Renal cortical epithelial cell (primary cell): Measurements from ENCODE around the gene PDZD7. TPM values are rescaled to one million over a fixed set of nuclear protein-coding genes. Genes with fewer than 3 reads are reported as not detected.
A peak's percentile ranks its signal among the peaks of the same experiment; 100 is the strongest.

Experiments used
- DNase-seq: peaks from one replicate; pipeline ENCODE4 v3.0.0-alpha.2; 2011; ENCODE audit warnings: low read depth
- total RNA-seq: library from RNA; depleted of rRNA; stranded (reverse); fragments of >200 nt; gene quantifications from 2 replicates; pipeline ENCODE4 v1.2.3, GENCODE V29; 2014

PDZD7 gene
- total RNA-seq, 1 donor from 2014 or later: 1.3 TPM

DNA sequence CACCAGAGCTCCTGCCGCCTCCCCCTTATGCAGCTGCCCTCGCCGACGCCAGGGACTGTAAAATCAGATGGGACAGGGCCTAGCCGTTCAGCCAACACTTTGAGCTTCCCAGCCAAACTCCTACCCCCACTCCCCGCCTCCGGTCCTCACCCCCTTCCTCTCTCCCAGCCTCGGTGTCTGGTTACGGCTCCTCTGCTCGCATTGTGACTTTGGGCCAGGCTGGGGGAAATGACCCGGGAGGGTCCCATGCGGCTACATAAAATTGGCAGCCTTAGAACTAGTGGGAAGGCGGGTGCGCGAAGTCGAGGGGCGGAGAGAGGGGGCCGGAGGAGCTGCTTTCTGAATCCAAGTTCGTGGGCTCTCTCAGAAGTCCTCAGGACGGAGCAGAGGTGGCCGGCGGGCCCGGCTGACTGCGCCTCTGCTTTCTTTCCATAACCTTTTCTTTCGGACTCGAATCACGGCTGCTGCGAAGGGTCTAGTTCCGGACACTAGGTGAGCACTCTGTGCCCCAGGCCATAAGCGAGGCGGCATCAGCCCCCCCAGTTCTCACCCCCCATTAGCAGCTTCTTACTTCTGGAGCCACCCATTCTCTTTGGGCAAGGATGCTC is 30.8 kb upstream of the PDZD7 start, which contains the start of gene KAZALD1:
TSS of gene KAZALD1 (plus strand) at position 366 of the 608 bp plus-strand sequence. CDS start 604 bp downstream, outside the sequence.
- no peak for DNase-seq

DNA sequence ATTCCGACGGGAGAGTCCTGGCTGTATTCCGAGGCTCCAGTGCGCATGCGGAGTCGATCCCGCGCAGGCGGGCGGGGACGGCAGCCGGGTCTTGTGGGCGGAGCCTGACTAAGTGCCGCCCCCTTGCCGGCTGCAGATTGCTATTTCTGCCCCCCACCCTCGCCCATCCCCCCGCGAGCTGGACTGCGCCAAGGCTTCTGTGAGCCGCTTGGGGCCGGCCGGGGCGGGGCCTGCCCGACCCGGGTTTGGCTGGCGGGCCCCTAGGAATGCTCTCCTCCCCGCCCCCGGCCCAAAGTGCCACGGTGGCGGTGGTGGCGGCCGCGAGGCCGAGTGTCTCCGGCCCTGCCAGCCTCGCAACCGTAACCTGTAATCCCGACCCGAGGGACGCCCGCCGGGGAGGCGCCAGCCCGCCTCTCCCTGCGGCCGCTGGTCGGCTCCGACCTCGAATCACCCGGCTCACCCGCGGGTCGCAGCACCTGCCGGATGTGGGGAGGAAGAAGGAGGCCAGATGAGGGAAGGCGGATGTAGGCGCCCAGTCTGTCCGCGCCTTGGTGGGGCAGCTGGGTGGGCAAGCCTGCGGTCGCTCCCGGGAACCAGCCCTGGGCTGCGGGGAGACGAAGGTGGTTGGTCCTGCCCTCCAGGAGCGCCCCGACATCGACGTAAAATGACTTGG is 30.2 kb upstream of the PDZD7 start:
- DNase-seq: peak; percentile 71

DNA sequence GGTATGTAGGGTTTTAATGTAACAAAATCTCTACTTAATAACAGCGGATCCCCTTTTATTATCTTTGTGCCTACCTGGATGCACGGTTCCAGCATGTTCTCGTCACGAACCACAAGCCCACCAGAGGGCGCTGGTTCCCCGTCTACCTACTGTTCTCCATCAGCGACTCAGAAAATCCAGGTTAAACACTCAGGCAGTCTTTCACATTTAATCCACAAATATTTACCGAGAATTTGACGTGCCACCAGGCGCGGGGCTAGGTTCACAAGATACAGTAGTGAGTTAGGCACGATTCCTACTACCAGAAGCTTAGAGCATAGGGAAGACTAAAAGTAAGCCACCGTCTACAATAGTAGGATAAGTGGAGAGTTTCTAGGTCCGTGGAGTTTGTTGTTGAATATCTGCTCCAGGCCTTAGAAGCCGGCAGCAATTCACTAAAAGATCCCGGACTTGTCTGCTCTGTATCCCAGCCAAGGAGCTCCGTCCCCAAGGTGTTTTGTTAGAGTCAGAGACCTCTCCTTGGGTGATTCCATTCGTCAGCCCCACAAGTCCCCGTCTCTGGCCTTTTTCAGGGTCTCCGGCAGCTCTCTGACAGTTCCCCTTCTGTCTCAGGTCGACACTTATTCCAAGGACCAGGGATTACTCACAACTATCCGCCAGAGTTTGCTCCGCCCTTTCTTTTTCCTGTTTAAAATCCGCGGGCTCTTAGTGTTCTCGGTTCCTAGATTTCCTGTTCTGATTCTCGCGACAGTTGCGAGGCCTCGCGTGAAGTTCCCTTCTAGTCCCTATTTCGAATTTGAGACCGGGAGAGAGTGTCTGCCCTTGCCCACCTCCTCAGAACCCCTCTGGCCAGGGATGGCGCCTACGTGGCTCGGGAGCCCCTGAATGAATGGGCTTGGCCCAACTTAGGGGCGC is 29.4 kb upstream of the PDZD7 start:
- peak; percentile 92 for DNase-seq

GRCh38 chr10:101056365-101057151 is 25.6 kb upstream of the PDZD7 start:
- DNase-seq: no peak

GRCh38 chr10:101055411-101055810 is 24.5 kb upstream of the PDZD7 start:
- no peak for DNase-seq

DNA sequence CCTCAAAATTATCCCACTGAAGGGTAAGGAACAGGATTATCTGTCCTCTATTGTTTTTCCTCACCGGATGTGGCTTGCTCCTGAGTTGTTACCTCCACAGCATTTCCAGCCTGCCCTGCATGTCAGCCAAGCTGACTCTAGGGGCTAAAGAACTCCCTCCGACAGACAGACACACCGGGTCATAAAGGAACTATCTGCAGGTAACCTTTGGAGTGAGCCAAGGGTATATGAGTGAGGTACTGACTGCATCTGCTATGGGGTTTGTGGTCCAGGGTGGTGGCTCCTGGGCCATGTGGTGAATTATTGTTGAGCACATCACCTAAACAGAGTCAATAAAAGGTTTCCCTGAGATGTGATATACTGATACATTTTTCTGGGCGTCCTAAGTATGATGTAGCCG is 23.9 kb upstream of the PDZD7 start:
- no peak for DNase-seq

DNA sequence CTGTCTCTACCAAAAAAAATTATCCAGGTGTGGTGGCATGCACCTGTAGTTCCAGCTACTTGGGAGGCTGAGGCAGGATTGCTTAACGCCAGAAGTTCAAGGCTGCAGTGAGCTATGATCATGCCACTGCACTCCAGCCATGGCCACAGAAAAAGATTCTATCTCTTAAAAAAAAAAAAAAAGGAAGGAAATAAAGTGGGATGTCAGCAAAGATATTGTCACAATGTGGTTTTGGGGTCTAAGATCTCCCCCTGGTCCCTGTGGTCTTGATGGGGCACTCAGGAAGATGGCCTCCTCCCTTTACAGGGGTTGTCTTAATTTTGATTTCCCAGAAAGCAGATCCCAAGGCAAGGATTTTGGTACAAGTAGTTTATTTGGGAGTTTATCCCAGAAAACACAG is 23.4 kb upstream of the PDZD7 start:
- no peak for DNase-seq

DNA sequence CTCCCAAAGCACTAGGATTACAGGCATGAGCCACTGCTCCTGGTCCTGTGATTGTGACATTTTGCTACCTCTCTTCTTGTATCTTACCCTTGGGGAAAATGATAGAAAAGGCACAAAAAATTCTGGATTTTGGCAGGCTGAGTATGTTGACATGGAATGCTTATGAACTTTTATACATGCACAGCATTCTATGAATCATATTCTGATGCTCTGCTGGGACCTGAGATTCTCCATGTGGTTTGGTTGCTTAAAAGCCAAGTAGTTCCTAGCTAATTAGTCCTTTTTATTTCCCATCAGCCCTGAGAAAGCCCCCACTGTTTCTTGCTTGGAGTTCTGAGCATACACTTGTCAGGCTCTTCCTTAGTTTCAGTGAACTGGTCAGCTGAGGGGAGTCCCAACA is 22.6 kb upstream of the PDZD7 start:
- no peak for DNase-seq

- DNase-seq: peak; percentile 48
Measured at GRCh38 chr10:101052285-101052684, 21.4 kb upstream of the PDZD7 start.

DNA sequence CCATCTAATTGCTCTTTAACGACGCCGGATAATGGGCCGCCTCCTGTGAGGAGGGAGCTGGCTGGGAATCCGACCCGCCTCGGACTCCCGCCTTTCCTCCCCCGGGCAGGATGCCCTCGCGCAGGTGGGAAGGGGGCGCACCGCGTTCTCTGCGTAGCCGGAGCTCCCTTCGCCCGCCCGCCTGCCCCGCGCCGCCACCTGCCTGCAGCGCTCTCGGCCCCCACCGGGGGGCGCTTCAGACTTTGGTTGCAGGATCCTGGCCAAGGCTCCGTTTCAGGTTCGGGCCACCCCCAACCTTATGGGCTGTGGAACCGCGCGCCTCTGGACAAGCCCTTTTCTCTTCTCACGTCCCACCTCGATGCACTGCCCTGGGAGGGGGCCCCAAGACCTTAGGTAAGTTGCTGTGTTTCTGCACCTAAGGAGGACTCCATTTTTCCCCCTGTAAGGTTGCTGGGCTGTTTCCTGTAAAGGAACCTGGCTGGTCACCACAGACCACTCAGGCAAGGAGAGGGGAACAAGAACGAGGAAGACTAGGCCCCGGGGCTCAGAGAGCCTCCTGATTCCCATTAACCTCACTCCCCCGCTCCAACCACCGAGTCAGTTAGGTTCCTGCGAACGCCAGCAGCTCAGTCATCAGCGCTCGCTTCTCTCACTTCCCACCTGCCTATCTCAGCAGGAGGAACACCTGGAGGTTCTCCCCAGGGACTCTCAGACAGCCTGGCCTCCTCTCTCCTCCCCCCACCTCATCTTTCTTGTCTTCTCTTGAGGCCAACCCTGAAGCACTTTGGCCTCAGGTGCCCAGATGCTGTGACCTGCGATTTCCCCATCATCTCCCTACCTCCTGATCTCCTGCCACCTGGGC is 19.5 kb upstream of the PDZD7 start:
- DNase-seq: no peak

DNA sequence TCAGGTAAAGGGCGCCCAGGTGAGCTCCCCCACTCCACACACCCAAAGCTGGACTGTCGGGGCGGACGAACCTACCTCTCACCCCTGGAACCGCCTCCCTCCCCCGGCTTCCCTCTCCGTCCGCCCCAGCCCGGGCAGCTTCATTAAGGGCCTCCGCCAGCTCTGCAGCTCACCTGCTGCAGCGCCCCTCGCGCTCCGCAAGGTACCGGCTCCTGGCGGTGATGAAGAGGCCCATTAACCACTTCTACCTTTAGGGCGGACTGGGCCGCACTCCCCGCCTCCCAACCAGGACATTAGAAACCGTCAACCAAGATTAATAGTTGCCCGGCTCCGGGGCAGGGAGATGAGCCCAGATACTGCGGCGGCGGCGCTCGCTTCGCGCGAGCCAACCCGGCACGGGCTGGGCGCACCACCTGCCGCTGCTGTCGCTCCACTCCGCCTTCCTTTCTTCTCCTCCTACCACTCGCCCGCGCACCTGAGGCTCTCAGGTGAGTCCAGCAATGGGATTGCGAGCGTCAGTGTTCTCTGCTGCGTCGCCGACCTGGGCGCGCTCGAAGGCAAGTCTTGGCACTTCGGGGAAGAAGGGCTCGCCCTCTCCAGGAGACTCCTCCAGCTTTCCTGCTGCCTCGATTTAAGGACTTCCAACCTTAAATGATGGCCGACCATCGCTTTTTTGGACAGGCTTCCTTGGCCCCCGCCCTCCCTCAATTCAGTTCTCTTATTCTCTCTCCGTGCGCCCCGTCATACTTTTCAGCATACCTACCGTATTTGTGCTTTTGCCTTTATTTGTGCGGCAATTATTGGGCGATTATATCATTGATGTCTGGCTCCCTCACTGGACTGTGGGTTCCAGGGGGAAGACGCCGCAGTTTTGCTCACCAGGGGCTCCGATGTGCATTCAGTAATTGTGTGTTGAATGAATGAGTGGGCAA is 17.3 kb upstream of the PDZD7 start:
- no peak for DNase-seq

DNA sequence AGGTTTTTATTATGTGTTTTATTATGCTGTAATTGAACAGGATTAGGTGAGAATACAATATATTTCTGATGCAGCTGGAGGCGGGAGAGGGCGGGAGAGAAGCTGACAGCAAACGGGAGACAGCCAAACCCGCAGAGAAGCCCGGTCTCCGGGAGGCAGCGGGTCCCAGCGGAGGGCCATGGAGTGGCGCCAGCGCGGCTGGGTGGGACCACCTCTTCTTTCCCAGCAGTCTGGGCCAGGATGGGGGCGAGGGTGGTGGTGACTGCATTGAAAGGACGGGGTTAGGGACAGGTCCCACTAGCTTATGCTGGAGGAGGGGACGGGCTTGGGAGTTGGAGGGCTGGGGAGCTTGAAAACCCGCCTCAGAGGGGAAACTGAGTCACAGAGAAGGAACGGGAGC is 16.3 kb upstream of the PDZD7 start:
- DNase-seq: no peak

DNA sequence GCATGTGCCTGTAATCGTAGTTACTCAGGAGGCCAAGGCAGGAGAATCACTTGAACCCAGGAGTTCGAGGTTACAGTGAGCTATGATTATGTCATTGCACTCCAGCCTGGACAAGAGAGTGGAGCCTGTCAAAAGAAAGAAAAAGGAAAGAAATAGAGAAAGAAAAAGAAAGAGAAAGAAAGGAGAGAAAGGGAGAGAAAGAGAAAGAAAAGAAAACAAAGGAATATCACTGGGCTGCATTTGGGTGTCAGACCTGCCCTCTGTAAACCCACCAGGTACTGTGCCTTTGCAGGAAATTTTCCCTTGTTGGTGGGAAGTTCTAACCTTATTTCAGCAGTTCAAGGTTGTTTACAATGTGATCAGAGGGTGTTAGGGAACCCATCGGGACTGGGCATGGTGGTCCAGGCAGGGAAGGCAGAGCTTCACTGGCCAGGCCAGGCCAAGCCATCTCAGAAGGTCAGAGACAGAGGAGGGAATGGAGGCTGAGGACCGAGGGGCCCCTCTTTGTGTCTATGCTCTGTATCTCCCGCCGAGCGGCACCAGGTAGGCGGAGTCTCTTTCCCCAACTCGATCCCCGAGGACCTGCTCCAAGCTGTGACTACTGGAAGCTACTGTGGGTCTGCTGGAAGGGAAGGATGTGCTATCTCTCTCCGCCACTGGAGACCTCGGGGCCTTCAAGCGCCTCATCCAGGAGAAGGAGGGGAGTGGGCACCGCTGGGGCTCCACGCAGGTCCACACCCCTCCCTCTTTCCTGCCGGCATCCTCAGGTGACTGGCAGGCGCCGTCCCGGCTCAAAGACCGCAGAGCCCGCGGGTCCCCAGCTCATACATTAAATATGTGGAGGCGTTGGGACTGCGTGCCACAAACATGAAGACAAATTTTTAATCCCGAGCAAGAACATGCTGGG is 15.7 kb upstream of the PDZD7 start:
- DNase-seq: no peak

- DNase-seq: no peak
Measured at GRCh38 chr10:101044117-101044516, 13.2 kb upstream of the PDZD7 start.

- DNase-seq: no peak
Measured at GRCh38 chr10:101043363-101043707, 12.4 kb upstream of the PDZD7 start.

GRCh38 chr10:101042667-101043362 is 11.9 kb upstream of the PDZD7 start:
- DNase-seq: peak; percentile 96

DNA sequence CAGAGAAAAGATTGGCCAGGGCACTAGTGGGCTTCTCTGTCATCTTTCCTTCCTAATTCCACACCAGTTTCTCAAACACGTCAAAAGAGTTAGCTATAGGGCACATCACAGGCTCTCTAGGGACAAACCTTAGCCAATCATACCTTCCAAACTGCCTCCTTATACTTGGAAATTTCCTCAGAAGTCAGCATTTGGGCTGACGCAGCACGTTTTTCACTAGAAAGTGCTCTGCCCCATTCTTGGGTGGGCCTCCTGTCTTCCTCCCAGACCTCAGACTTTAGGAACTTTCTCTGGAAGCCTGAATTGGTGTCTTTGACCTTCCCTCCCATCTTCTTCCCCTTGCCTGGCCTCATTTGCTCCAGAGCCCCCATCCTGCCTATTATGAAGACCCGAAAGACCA is 11.2 kb upstream of the PDZD7 start:
- no peak for DNase-seq

- peak; percentile 76 for DNase-seq
Measured at GRCh38 chr10:101041252-101041761, 10.4 kb upstream of the PDZD7 start.
